Activated B cell treated with CpG ODN at 0.5 μM for 24 hours (primary cell): ENCODE measurements around the gene ELOVL6. TPM values are rescaled to one million over a fixed set of nuclear protein-coding genes. Genes with fewer than 3 reads are reported as not detected.

Experiments used
- ATAC-seq: fragments of 200-7000 bp; cut with Tn5 transposase; one replicate; pipeline ENCODE4 v1.10.0; 2021; ENCODE audit warnings: low read depth, mild to moderate bottlenecking, moderate library complexity
- CTCF ChIA-PET: fragments of 350-600 bp; sonication (Branson Sonifier 250); formaldehyde crosslinking; loops from one replicate; lab custom pipeline; 2021; ENCODE audit warnings: antibody characterized with exemption; lab: Charles Lee
- POLR2A ChIA-PET: fragments of 350-600 bp; sonication (Branson Sonifier 250); formaldehyde crosslinking; loops from one replicate; lab custom pipeline; 2021; ENCODE audit warnings: antibody characterized with exemption; lab: Charles Lee
- DNase-seq: peaks from one replicate; pipeline ENCODE4 v3.0.0; 2022
- H3K27ac Mint-ChIP-seq: one replicate; pipeline ENCODE4 v1.8.0; 2020; ENCODE audit warnings: mixed read lengths
- H3K27me3 Mint-ChIP-seq: one replicate; pipeline ENCODE4 v1.8.0; 2021; ENCODE audit warnings: mixed read lengths
- H3K36me3 Mint-ChIP-seq: one replicate; pipeline ENCODE4 v1.8.0; 2021; ENCODE audit warnings: low read depth, mixed read lengths
- H3K4me1 Mint-ChIP-seq: one replicate; pipeline ENCODE4 v1.8.0; 2021; ENCODE audit warnings: mixed read lengths
- H3K4me3 Mint-ChIP-seq: one replicate; pipeline ENCODE4 v1.8.0; 2020; ENCODE audit warnings: mild to moderate bottlenecking, mixed read lengths
- H3K9me3 Mint-ChIP-seq: one replicate; pipeline ENCODE4 v1.8.0; 2020; ENCODE audit warnings: mixed read lengths
- intact Hi-C: fragments of 100-400 bp; cut with micrococcal nuclease; formaldehyde crosslinking; loops from one replicate; pipeline ENCODE4 v1.15.1; 2024
- total RNA-seq: library from RNA; stranded (reverse); gene quantifications from 2 replicates; pipeline ENCODE4 v1.2.3, GENCODE V29; 2022
- TF ChIP-seq, protein P1 (sequence below): fragments of 200-600 bp; IDR thresholded peaks from one replicate; pipeline ENCODE4 v1.8.0; 2022; ENCODE audit warnings: antibody characterized with exemption, mild to moderate bottlenecking

The ELOVL6 gene
- total RNA-seq, 1 donor from 2014 or later = 2.1 TPM

DNA sequence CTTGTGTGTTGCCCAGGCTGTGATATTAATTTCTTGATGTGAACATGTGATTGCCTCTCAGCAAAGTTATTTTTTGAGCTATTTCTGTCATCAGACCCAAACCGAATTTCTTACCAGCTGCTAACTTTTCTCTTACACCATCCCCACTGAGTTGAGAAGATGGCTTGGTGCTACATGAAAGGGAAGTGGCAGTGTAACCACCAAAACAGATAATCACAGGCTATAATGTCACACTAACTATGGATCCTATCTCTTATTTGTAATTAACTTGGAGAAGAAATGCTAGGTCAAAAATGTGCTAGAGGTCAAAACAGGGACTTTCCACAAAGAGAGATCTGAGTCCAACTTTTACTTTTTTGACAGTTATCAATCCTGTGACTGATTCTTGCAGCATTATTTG, 43.8 kb downstream of the ELOVL6 start:
- H3K4me3 Mint-ChIP-seq = no peak overlapping the region
- no peaks in the 10 kb centered on the region for H3K4me1 Mint-ChIP-seq
- POLR2A ChIA-PET = no interaction called here
- intact Hi-C loops = no loop called here
- DNase-seq (no peak), ATAC-seq (no peak)
- no peak overlapping the region for H3K27ac Mint-ChIP-seq
- CTCF ChIA-PET = no interaction called here
- H3K9me3 Mint-ChIP-seq = no peaks in the 10 kb centered on the region
- H3K36me3 Mint-ChIP-seq = no peaks in the 10 kb centered on the region
- TF ChIP-seq, protein P1, sequence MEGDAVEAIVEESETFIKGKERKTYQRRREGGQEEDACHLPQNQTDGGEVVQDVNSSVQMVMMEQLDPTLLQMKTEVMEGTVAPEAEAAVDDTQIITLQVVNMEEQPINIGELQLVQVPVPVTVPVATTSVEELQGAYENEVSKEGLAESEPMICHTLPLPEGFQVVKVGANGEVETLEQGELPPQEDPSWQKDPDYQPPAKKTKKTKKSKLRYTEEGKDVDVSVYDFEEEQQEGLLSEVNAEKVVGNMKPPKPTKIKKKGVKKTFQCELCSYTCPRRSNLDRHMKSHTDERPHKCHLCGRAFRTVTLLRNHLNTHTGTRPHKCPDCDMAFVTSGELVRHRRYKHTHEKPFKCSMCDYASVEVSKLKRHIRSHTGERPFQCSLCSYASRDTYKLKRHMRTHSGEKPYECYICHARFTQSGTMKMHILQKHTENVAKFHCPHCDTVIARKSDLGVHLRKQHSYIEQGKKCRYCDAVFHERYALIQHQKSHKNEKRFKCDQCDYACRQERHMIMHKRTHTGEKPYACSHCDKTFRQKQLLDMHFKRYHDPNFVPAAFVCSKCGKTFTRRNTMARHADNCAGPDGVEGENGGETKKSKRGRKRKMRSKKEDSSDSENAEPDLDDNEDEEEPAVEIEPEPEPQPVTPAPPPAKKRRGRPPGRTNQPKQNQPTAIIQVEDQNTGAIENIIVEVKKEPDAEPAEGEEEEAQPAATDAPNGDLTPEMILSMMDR = no peak
- peaks cover 1% of the 10 kb centered on the region for H3K27me3 Mint-ChIP-seq

DNA sequence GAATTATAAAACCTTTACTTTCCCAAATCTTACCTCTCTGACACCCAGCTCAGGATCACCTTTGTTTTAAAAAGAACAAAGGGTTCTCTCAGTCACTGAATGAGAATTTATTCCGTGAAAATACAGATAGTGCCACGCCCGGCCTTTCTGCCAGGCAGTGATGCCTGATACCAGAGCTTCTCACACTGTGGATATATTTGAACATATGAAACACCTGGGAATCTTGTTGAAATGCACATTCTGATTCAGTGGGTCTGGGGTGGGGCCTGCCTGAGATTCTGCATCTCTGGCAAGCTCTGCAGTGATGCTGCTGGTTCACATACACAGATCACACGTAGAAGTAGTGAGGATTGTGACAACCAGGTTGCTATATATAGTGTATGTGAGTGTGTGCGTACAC, 46.0 kb downstream of the ELOVL6 start:
- no peaks in the 10 kb centered on the region for H3K4me1 Mint-ChIP-seq
- no peak for ATAC-seq
- intact Hi-C loops = no loop called here
- no peak for DNase-seq
- no peaks in the 10 kb centered on the region for H3K36me3 Mint-ChIP-seq
- no peak overlapping the region for H3K27ac Mint-ChIP-seq
- ChIA-PET POLR2A (no interaction called here), CTCF (no interaction called here)
- TF ChIP-seq, protein P1 = no peak
- H3K27me3 Mint-ChIP-seq = peaks cover 1% of the 10 kb centered on the region
- H3K9me3 Mint-ChIP-seq = no peaks in the 10 kb centered on the region
- H3K4me3 Mint-ChIP-seq = no peak overlapping the region

DNA sequence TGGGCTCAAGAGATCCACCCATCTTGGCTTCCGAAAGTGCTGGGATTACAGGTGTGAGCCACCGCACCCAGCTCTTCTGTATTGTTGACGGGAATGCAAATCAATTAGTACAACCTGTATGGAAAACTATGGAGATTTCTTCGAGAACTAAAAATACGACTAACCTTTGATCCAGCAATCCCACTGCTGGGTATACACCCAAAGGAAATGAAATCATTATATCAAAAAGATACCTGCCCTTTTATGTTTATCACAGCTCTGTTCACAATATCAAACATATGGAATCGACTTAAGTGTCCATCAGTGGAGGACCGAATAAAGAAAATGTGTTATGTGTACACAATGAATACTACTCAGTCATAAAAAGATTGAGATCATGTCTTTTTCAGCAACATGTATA, 49.3 kb downstream of the ELOVL6 start:
- CTCF ChIA-PET = no interaction called here
- POLR2A ChIA-PET = no interaction called here

DNA sequence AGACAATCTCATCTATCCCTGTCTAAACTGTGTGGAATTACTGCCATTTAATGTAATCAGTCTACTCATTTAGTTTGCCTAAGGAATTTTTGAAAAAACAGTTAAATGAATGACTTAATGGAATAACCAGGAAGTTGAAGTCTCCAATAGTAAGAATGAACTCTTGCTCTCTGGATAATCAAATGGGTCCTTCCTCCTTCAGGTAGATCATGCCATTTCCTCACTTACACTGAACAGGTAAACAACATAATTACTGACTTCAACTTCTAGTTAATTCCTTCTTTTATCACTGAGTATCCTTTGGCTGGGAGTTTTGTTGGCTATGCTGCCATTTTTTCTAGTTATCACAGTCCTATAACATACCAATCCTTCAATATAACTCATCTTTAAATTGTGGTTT, 56.0 kb downstream of the ELOVL6 start:
- ChIA-PET POLR2A (no interaction called here), CTCF (no interaction called here)
- no peak overlapping the region for H3K27ac Mint-ChIP-seq
- ATAC-seq = no peak
- no peak overlapping the region for H3K4me3 Mint-ChIP-seq
- no peaks in the 10 kb centered on the region for H3K9me3 Mint-ChIP-seq
- no peaks in the 10 kb centered on the region for H3K4me1 Mint-ChIP-seq
- no peaks in the 10 kb centered on the region for H3K27me3 Mint-ChIP-seq
- no peak for DNase-seq
- no peaks in the 10 kb centered on the region for H3K36me3 Mint-ChIP-seq
- TF ChIP-seq, protein P1 = no peak
- intact Hi-C loops = no loop called here

More for the DNA sequence above, 49.3 kb downstream of the ELOVL6 start:
- TF ChIP-seq, protein P1 = no peak
- H3K9me3 Mint-ChIP-seq = no peaks in the 10 kb centered on the region
- no peak overlapping the region for H3K27ac Mint-ChIP-seq
- H3K4me1 Mint-ChIP-seq = no peaks in the 10 kb centered on the region
- H3K36me3 Mint-ChIP-seq = no peaks in the 10 kb centered on the region
- H3K4me3 Mint-ChIP-seq = no peak overlapping the region
- DNase-seq = no peak
- ATAC-seq = no peak
- intact Hi-C loops = no loop called here
- peaks cover 1% of the 10 kb centered on the region for H3K27me3 Mint-ChIP-seq

DNA sequence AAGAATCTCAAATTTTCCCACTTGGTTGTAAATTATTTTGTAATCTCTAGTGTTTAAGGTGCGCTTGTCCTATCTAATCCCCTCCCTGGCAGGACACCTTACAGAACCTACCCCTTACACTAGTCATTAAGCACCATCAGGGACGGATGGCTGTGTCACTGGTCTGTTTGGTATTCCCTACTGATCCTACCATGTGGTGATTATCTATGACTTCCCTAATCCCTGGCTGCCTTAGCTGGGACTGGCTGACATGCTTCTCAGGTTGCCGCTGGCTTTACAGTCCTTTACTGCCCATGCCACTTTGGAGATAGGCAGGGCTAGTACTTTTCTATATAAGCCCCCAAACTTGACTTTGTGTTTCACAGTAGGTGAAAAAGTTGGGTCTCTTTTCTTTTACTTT, 58.6 kb downstream of the ELOVL6 start:
- no peaks in the 10 kb centered on the region for H3K27me3 Mint-ChIP-seq
- intact Hi-C loops = no loop called here

More for the DNA sequence above, 58.6 kb downstream of the ELOVL6 start:
- CTCF ChIA-PET = interaction anchor here (0.5 kb wide), 1 partner anchor 90 kb away, joined by 3 read pairs; no protein-coding TSS in a partner anchor
- ATAC-seq (no peak), DNase-seq (no peak)
- no peak overlapping the region for H3K4me3 Mint-ChIP-seq
- H3K9me3 Mint-ChIP-seq = no peaks in the 10 kb centered on the region
- POLR2A ChIA-PET = no interaction called here
- H3K4me1 Mint-ChIP-seq = no peaks in the 10 kb centered on the region
- TF ChIP-seq, protein P1 = no peak
- H3K27ac Mint-ChIP-seq = no peak overlapping the region
- H3K36me3 Mint-ChIP-seq = no peaks in the 10 kb centered on the region
